H1 (cell line): ENCODE measurements around the gene DPP4. TPM values are rescaled to one million over a fixed set of nuclear protein-coding genes. Genes with fewer than 3 reads are reported as not detected.

ENCODE experiments used
- ASH2L ChIP-seq: fragments of 200-600, 300-600 bp; sonication (generic); IDR thresholded peaks from one replicate; pipeline ENCODE4 v1.7.1; 2017; ENCODE audit warnings: low read length
- EGR1 ChIP-seq: IDR thresholded peaks from 2 replicates; pipeline ENCODE4 v1.6.1; 2011; ENCODE audit warnings: low read depth, low read length, borderline replicate concordance
- EP300 ChIP-seq, 2 experiments: IDR thresholded peaks; 1 replicate in 1 of 2; 2 replicates in 1 of 2; pipeline ENCODE4 v1.6.1; 2011 to 2012; ENCODE audit warnings: low read depth in 2 of 2, low read length in 2 of 2, mild to moderate bottlenecking in 2 of 2, borderline replicate concordance in 1 of 2, inconsistent platforms in 1 of 2, moderate library complexity in 1 of 2
- FOSL1 ChIP-seq: IDR thresholded peaks from 2 replicates; pipeline ENCODE4 v1.6.1; 2011; ENCODE audit warnings: mild to moderate bottlenecking, low read depth, low read length, moderate library complexity; ENCODE audit not compliant: insufficient read depth
- KDM4A ChIP-seq: IDR thresholded peaks from one replicate; pipeline ENCODE4 v1.7.1; 2012; ENCODE audit warnings: low read depth, mild to moderate bottlenecking, moderate library complexity, low read length, inconsistent platforms; ENCODE audit not compliant: severe bottlenecking
- NANOG ChIP-seq: IDR thresholded peaks from 2 replicates; pipeline ENCODE4 v1.6.1; 2011; ENCODE audit warnings: low read length, low read depth, mild to moderate bottlenecking, inconsistent platforms; ENCODE audit not compliant: insufficient read depth, poor library complexity, severe bottlenecking
- NRF1 ChIP-seq: IDR thresholded peaks from 2 replicates; pipeline ENCODE4 v1.6.1; 2011; ENCODE audit warnings: mild to moderate bottlenecking, low read depth, low read length, improper control_type of control experiment
- PHF8 ChIP-seq: fragments of 200-600 bp; sonication (generic); conservative IDR thresholded peaks from 2 replicates; pipeline ENCODE4 v1.7.1; 2012; ENCODE audit warnings: low read depth, mild to moderate bottlenecking, inconsistent platforms, low read length, moderate library complexity
- RXRA ChIP-seq: IDR thresholded peaks from 2 replicates; pipeline ENCODE4 v1.6.1; 2011; ENCODE audit warnings: low read depth, mild to moderate bottlenecking, low read length, moderate library complexity; ENCODE audit not compliant: insufficient read depth
- SIX5 ChIP-seq: IDR thresholded peaks from 2 replicates; pipeline ENCODE4 v1.6.1; 2011; ENCODE audit warnings: mild to moderate bottlenecking, low read depth, low read length
- polyA plus RNA-seq, 7 experiments: library from polyadenylated mRNA; depleted of rRNA in 3 of 7; stranded (reverse) in 5 of 7; unstranded in 2 of 7; fragments of >200 nt in 5 of 7; fragments of 200-250 nt in 2 of 7; gene quantifications; 1 replicate in 5 of 7; 2 replicates in 1 of 7; 4 replicates in 1 of 7; pipeline versions ENCODE4 v1.2.1 to v1.2.3, GENCODE V29; 2011 to 2013; ENCODE audit warnings: missing spikeins in 2 of 7, mixed read lengths in 2 of 7
- total RNA-seq: library from RNA; stranded (reverse); fragmentation: NEBNext Ultra II Directional; extraction: Animal tissue kit (Norgen Biotek cat#: 25700); gene quantifications from 2 replicates; pipeline ENCODE4 v1.2.1, GENCODE V29; 2021
- TF ChIP-seq, protein P1 (sequence below): fragments of 300-600 bp; sonication (generic); IDR thresholded peaks from 2 replicates; pipeline ENCODE4 v1.7.1; 2012; ENCODE audit warnings: low read length, moderate library complexity, mild to moderate bottlenecking, inconsistent platforms; ENCODE audit not compliant: insufficient replicate concordance

The DPP4 gene
- total and polyA plus RNA-seq, 2 of the 8 experiments (the other 6 are each of a cell fraction or from before 2014, with no cell fraction given) = 1.3 to 3.1 TPM

DNA sequence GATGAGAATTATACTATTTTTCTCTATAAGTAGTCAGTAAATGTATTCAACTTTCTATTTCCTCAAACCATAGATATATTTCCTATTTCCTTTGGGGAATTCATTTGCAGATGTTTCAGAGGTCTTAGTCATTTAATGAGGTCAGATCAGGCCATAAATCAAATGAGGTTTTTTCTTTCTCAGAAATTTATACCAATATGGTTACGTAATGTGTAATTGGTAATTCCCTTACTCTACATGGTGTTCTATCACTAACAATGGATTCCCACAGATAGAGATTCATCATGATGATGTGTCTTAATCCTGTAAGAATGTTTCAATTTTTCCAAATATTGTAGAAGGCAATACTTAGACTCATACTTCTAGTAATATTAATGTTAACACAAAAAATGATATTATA, 108.0 kb downstream of the DPP4 start (continued):
- TF ChIP-seq, protein P1, sequence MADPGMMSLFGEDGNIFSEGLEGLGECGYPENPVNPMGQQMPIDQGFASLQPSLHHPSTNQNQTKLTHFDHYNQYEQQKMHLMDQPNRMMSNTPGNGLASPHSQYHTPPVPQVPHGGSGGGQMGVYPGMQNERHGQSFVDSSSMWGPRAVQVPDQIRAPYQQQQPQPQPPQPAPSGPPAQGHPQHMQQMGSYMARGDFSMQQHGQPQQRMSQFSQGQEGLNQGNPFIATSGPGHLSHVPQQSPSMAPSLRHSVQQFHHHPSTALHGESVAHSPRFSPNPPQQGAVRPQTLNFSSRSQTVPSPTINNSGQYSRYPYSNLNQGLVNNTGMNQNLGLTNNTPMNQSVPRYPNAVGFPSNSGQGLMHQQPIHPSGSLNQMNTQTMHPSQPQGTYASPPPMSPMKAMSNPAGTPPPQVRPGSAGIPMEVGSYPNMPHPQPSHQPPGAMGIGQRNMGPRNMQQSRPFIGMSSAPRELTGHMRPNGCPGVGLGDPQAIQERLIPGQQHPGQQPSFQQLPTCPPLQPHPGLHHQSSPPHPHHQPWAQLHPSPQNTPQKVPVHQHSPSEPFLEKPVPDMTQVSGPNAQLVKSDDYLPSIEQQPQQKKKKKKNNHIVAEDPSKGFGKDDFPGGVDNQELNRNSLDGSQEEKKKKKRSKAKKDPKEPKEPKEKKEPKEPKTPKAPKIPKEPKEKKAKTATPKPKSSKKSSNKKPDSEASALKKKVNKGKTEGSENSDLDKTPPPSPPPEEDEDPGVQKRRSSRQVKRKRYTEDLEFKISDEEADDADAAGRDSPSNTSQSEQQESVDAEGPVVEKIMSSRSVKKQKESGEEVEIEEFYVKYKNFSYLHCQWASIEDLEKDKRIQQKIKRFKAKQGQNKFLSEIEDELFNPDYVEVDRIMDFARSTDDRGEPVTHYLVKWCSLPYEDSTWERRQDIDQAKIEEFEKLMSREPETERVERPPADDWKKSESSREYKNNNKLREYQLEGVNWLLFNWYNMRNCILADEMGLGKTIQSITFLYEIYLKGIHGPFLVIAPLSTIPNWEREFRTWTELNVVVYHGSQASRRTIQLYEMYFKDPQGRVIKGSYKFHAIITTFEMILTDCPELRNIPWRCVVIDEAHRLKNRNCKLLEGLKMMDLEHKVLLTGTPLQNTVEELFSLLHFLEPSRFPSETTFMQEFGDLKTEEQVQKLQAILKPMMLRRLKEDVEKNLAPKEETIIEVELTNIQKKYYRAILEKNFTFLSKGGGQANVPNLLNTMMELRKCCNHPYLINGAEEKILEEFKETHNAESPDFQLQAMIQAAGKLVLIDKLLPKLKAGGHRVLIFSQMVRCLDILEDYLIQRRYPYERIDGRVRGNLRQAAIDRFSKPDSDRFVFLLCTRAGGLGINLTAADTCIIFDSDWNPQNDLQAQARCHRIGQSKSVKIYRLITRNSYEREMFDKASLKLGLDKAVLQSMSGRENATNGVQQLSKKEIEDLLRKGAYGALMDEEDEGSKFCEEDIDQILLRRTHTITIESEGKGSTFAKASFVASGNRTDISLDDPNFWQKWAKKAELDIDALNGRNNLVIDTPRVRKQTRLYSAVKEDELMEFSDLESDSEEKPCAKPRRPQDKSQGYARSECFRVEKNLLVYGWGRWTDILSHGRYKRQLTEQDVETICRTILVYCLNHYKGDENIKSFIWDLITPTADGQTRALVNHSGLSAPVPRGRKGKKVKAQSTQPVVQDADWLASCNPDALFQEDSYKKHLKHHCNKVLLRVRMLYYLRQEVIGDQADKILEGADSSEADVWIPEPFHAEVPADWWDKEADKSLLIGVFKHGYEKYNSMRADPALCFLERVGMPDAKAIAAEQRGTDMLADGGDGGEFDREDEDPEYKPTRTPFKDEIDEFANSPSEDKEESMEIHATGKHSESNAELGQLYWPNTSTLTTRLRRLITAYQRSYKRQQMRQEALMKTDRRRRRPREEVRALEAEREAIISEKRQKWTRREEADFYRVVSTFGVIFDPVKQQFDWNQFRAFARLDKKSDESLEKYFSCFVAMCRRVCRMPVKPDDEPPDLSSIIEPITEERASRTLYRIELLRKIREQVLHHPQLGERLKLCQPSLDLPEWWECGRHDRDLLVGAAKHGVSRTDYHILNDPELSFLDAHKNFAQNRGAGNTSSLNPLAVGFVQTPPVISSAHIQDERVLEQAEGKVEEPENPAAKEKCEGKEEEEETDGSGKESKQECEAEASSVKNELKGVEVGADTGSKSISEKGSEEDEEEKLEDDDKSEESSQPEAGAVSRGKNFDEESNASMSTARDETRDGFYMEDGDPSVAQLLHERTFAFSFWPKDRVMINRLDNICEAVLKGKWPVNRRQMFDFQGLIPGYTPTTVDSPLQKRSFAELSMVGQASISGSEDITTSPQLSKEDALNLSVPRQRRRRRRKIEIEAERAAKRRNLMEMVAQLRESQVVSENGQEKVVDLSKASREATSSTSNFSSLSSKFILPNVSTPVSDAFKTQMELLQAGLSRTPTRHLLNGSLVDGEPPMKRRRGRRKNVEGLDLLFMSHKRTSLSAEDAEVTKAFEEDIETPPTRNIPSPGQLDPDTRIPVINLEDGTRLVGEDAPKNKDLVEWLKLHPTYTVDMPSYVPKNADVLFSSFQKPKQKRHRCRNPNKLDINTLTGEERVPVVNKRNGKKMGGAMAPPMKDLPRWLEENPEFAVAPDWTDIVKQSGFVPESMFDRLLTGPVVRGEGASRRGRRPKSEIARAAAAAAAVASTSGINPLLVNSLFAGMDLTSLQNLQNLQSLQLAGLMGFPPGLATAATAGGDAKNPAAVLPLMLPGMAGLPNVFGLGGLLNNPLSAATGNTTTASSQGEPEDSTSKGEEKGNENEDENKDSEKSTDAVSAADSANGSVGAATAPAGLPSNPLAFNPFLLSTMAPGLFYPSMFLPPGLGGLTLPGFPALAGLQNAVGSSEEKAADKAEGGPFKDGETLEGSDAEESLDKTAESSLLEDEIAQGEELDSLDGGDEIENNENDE = no peak
- TF ChIP-seq NANOG (no peak), ASH2L (no peak), PHF8 (no peak), KDM4A (no peak), EGR1 (no peak), NRF1 (no peak), SIX5 (no peak), FOSL1 (no peak), EP300 (IDR thresholded peaks at IDR 0.05; ENCODE audit: borderline replicate concordance in 1 of 2, low read depth in 2 of 2, low read length in 2 of 2) (no peak), RXRA (no peak)
